CD4-positive, alpha-beta T cell treated with Interferon gamma for 1 hour (primary cell): Measurements from ENCODE around the gene CCDC179.

Experiments
- DNase-seq: peaks from one replicate; pipeline ENCODE4 v3.0.0-alpha.2; 2020

CCDC179 gene

DNA sequence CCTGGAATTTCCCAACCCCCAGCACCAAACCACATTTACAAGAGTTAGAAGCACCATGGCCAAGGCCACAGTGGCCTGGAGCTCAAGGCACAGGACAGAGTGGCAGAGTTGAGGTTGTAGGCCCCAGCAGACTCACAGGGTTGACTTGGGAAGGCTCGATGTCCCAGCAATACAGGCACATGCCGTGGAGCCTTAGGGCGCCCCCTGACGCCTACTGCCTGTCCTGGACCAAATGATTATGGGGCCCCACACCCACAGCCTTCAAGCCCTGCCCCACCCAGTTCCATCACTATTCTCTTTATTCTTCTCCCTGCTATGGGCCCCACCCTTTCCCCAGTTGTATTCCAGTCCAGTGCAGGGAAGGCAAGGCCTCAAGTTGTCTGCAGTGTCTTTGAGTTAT, at the start of gene CCDC179:
Gene CCDC179, minus strand, starts transcription at position 234 of the 400 bp plus-strand sequence. Its CDS starts 53 bp downstream, at position 181.
- no peak for DNase-seq

DNA sequence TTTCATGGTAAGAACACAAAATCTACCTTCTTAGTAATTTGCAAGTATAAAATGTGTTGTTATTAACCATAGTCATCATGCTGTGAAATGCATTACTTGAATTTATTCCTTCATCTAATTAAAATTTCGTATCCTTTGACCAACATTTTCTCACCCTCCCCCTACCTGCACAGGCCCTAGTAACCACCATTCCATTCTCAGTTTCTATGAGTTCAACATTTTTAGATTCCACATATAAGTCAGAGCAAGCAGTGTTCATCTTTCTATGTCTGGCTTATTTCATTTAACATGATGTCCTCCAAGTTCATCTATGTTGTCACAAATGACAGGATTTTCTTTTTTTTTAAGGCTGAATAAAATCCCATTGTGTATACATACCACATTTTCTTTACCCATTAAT, 43.5 kb upstream of the CCDC179 start:
- no peak for DNase-seq

- no peak for DNase-seq
These were observed 41.3 kb upstream of the CCDC179 start for GRCh38 chr11:22901603-22902002.

- DNase-seq: no peak
These were observed 40.7 kb upstream of the CCDC179 start for GRCh38 chr11:22900764-22901486.

DNA sequence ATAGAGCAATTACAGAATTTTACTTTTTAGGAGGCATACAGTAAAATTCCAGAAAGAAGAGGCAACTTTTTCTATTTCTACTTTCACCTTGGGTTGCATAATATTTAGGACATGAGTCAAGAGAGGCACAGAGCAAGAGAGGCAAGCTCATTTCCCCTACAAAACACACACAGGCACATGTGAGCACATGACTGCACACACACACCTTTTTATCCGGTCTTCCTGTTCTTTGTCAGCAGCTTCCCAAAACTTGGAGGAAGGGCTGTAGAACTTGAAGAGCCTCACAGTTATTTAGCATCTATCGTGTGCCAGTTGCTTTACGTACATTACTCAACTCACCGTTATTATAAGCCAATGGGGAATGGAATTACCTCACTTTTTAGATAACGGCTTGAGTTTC, 37.8 kb upstream of the CCDC179 start:
- DNase-seq: no peak

DNA sequence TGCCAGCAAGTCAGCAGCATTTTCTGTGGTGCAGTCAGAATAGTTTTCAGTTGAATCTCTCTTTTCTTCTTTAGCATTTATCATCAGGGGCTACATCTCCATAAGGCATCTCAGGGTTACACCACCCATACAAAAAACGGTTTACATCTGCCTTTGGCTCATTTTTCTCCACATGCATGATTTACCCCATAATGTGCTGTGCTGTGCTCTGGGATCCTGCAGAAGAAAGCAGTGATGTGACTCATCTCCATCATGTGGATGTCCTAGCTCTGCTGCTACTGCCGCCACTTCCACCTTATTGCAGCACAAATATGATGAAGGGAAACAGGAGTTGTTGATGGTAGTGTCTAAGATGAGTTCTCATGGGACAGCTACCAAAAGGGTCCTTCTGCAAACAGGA, 30.0 kb upstream of the CCDC179 start:
- DNase-seq: no peak

DNA sequence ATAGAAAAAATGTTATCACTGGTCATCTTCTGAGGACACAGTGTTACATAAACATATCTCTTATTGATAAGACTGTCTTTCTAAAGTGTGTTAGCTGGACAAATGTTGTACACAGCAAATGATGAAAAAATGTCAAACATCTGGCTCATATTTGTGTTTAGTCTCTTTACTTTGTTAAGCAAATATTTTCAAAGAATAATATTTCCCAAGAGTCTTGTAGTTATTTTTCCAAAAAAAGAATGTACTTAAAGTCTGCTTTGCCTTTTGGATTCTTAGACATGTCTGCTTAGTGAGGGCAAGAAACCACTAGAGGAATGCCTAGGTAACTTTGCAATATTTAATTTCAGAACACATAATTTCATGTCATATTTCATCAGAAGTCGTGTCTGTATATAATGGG, 23.9 kb upstream of the CCDC179 start:
- DNase-seq: no peak

GRCh38 chr11:22879630-22880029, 19.4 kb upstream of the CCDC179 start:
- DNase-seq: no peak

- DNase-seq: no peak
These were observed 18.3 kb upstream of the CCDC179 start for GRCh38 chr11:22878604-22879003.

DNA sequence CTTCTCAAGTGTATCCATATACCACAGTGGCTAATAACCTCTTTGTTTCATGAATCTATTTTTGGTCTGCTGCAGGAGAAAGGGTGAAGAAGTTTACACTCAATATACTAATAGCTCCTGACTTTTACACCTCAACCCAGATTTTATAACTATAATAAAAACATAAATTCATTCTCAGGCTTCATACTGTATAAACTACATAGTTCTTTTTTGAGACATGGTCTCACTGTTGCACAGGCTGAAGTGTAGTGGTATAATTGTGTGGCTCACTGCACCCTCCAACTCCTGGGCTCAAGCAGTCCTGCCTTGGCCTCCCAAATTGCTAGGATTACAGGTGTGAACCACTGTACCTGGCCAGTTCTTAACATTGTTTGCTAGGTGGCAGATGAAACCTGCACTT, 17.8 kb upstream of the CCDC179 start:
- DNase-seq: no peak

GRCh38 chr11:22875869-22876473, 15.7 kb upstream of the CCDC179 start:
- peak; percentile 3 for DNase-seq

DNA sequence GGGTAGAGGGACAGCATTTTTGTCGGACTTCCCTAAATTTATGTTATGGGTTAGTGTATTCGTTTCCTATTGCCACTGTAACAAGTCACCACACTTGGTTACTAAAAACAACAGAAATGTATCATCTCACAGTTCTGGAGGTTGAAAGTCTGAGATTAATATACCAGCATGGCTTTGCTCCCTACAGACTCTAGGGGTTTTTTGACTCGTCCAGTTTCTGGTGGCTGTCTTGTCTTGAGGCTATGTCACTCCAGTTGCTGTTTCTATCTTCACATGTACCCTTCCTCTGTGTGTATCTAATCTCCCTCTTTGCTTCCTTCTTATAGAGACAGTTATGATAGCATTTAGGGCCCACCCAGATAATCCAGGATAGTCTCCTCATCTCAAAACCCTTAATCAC, 9.1 kb upstream of the CCDC179 start:
- DNase-seq: no peak

- DNase-seq: no peak
These were observed 518 bp downstream of the CCDC179 start for GRCh38 chr11:22859756-22860155.

DNA sequence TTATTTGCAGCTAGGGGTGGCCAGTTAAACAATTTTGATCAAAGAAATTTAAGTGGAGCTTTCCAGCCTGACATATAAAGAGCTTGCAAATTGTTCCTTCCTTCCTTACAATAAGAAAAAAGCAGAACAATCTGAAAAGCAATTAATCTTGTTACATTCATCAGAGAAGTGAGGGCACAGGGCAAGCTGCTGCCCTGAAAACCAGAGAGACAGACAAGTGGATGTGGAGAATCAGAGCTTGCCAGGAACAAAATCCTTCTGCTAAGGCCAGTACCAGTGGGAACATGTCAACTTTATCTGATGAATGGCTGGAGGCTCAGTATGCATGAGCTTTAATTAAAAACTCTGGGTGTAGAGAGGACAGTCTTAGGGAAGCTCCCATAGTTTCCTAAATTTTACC, 8.8 kb downstream of the CCDC179 start:
- no peak for DNase-seq

DNA sequence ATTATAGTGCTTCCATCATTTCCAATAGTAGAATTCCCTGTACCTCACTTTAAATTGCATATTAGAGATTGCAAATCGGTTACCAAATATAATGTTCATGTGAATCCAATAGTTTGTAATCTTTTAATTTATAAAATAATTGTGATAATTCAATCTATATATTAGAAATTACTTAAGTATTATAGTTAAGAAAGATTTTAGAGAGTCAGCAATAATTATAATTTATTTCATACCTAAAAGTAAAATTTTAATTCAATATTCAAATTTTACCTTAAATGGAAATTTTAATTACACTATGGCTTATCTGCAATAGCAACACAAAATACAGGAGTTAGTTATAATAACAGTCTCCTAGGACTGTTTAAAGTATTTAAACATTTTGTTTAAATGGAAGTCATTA, 13.5 kb downstream of the CCDC179 start:
- no peak for DNase-seq

DNA sequence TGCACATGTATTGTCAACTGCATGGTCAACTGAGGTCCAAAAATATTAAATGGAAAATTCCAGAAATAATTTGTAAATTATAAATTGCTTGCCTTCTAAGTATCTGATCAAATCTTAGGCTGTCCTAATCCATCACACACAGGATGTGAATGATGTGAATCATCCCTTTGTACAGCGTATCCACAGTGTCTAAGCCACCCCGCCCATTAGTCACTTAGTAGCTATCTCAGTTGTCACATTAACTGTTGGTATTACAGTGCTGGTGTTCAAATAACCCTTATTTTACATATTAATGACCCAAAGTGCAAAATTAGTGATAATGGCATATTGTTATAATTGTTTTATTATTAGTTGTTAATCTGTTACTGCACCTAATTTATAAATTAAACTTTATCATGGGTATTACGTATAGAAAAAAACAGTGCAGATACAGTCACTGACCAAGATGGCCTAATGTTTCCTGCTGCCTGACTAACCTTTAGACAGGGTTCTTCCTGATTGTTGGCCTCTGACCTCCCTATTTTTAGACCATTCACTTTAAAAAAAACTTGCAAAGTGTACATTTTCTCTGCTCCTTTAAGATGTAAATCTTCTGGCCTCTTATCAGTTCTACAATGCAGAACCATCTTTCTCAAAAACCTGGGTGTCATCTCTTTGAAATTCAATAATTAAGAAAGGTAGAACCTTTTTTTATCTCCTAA, 27.8 kb downstream of the CCDC179 start:
- DNase-seq: no peak

DNA sequence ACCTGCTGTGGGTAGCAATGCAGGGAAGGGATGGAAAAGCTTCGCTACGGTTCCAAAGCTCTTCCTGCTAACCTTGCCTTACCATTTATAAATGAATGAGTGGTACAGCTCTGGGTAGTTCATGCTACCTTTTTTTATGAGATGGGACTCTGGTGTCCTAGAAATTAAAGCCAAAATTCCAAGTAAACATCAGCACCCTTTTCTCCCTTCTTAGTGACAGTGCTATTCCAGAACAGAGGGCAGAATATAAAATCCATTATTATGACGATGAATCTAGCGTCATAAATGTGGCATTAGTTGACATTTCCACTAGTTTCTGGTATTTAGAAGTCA, 30.2 kb downstream of the CCDC179 start:
- DNase-seq: no peak

DNA sequence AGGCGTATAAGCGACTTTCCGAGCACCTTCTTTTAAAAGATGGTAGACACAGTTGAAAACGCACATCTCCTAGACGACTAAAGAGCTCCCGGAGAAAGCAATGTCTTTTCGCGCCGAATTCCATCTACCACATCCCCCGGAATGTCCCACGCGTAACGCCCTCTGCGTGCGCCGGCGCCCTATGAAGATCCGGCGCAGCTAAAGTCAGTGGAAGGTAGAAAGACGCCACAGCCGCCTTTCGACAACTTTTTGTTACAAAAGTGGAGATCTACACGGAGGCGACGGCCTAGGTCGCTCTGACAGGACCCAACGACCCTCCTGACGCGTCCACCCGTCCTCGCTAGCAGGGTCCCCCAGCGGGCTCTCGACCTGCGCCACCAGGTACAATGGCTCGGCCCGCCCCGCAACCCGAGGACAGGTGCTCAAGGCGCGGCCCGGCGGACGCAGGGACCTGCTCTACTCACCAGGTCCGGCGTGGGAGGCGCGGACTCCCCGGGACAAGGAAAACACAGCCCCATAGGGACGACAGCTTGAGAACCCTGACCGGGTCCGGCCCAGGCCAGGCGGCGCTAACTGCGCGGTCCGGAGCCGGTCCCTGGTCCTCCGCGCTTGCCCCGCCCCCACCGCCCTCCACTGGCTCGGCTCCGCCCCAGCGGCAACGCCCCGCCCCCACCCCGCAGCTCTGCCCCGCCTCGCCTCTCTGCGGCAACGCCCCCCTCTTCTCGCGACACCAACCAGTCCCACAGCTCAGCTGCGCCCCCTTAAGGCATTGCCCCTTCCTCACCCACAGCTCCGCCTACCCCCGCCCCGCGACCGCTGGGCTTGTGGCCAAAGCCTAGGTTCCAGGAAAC, 30.8 kb downstream of the CCDC179 start, which contains the start of gene SVIP:
Gene SVIP, minus strand, starts transcription at position 571 of the 851 bp plus-strand sequence. Its CDS starts 53 bp downstream, at position 518.
- DNase-seq: peak; percentile 90

GRCh38 chr11:22828373-22828772, 31.9 kb downstream of the CCDC179 start:
- no peak for DNase-seq

DNA sequence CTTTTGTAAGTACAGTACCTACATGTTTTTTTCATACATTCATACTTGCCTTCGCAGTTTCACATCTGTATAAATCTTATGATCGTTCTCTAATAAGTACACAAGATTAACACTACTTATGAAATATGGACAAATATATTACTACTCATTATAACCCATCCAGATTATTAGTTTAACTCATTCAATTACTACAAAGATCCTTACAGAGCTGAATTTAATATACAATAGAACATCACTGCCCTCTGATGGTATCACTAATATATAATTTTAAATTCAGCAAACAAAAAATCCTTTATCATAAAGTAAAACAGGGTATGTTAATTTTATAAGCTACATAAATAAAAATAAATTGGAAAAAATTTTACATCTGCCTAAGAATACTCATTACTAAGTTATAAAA, 38.1 kb downstream of the CCDC179 start:
- DNase-seq: no peak

GRCh38 chr11:22809893-22810292, 50.4 kb downstream of the CCDC179 start:
- no peak for DNase-seq

DNA sequence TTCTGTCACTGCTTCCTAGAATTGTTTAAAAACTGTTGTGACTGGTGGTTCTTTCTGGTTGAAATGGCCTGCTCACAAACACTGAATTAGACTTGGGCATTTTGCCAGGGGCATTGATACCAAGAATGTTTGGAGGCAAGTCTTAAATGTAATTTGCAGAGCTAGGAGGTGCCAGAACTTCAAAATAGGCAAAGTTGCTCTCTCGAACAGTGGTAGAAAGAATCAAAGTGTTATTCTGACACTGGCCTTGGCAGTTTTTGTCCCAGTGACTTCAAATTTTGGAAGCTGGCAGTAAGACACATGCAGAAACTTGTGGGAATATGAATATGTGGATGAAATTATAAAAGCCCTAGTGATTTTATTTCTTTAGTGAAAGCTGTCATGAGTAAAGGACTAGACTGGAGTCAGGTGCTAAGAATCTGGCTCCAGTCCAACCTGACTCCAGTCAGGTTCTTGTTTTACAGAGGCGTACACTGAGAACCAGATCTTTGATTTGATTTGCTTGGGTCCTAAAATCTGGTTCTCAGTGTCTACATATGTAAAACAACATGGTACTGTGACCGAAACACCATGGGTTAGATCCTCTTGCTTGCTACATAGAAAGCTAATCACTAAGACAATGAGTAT, 51.6 kb downstream of the CCDC179 start:
- DNase-seq: no peak
